Endodermal cell (in vitro differentiated cells): ENCODE results near the gene AACS. TPM values are rescaled to one million over a fixed set of nuclear protein-coding genes. Genes with fewer than 3 reads are reported as not detected.
A peak's percentile ranks its signal among the peaks of the same experiment; 100 is the strongest.

Experiments
- DNase-seq: peaks from one replicate; pipeline ENCODE4 v3.0.0-alpha.2; 2017
- H3K27ac ChIP-seq: 2 replicates; pipeline ENCODE4 v1.5.1; 2013; ENCODE audit warnings: mild to moderate bottlenecking, low read depth, low read length, moderate library complexity
- H3K27me3 ChIP-seq: 2 replicates; pipeline ENCODE4 v1.6.1; 2013; ENCODE audit warnings: mild to moderate bottlenecking, low read length, moderate library complexity; ENCODE audit not compliant: insufficient read depth, control insufficient read depth, poor library complexity, severe bottlenecking
- H3K36me3 ChIP-seq: 2 replicates; pipeline ENCODE4 v1.7.0; 2013; ENCODE audit warnings: mild to moderate bottlenecking, low read length, moderate library complexity; ENCODE audit not compliant: control insufficient read depth, insufficient read depth
- H3K4me1 ChIP-seq: one replicate; pipeline ENCODE4 v1.7.0; 2013; ENCODE audit warnings: low read length; ENCODE audit not compliant: control insufficient read depth, insufficient read depth
- H3K4me3 ChIP-seq: 2 replicates; pipeline ENCODE4 v1.5.1; 2013; ENCODE audit warnings: mild to moderate bottlenecking, low read length, moderate library complexity
- H3K9ac ChIP-seq: 2 replicates; pipeline ENCODE4 v1.6.1; 2013; ENCODE audit warnings: mild to moderate bottlenecking, low read length, moderate library complexity; ENCODE audit not compliant: poor library complexity, severe bottlenecking; ENCODE audit errors: extremely low read depth
- H3K9me3 ChIP-seq: 2 replicates; pipeline ENCODE4 v1.6.1; 2013; ENCODE audit warnings: mild to moderate bottlenecking, low read length, moderate library complexity; ENCODE audit not compliant: control insufficient read depth
- H3K27ac Mint-ChIP-seq: 2 replicates; pipeline ENCODE4 v1.8.0; 2020; ENCODE audit warnings: mixed read lengths
- H3K27me3 Mint-ChIP-seq: 2 replicates; pipeline ENCODE4 v1.8.0; 2021; ENCODE audit warnings: mild to moderate bottlenecking, mixed read lengths; ENCODE audit not compliant: insufficient read depth
- H3K36me3 Mint-ChIP-seq: 2 replicates; pipeline ENCODE4 v1.8.0; 2020; ENCODE audit warnings: low read depth, mixed read lengths
- H3K4me1 Mint-ChIP-seq: 2 replicates; pipeline ENCODE4 v1.8.0; 2020; ENCODE audit warnings: mixed read lengths
- H3K4me3 Mint-ChIP-seq: 2 replicates; pipeline ENCODE4 v1.8.0; 2020; ENCODE audit warnings: mild to moderate bottlenecking, moderate library complexity, mixed read lengths
- H3K9me3 Mint-ChIP-seq: 2 replicates; pipeline ENCODE4 v1.8.0; 2020; ENCODE audit warnings: mild to moderate bottlenecking, mixed read lengths
- CTCF ChIP-seq: fragments of 200-600 bp; sonication (generic); conservative IDR thresholded peaks from 2 replicates; pipeline ENCODE4 v1.5.0; 2021; ENCODE audit warnings: antibody characterized with exemption, mild to moderate bottlenecking
- WGBS, 2 experiments: methylation state at CpG; one replicate each; pipeline versions ENCODE4 v1.1.5 to v1.1.7; 2013; ENCODE audit warnings: missing lambda C conversion rate in 2 of 2, mixed read lengths in 1 of 2; ENCODE audit not compliant: insufficient coverage in 1 of 2, insufficient read length in 1 of 2; 5-methylcytosine and 5-hydroxymethylcytosine counted together
- long read RNA-seq, 4 experiments: library from polyadenylated mRNA in 2 of 4; library from RNA in 1 of 4; library from capped mRNA in 1 of 4; stranded (forward) in 3 of 4; unstranded in 1 of 4; transcript quantifications; one replicate each; pipeline ENCODE4 v2.0.0, GENCODE V29; 2020 to 2021; ENCODE audit warnings: inconsistent platforms in 1 of 4
- polyA plus RNA-seq, 2 experiments: library from polyadenylated mRNA; stranded (reverse); fragments of 50-300 nt; gene quantifications; one replicate each; pipeline ENCODE4 v1.2.3, GENCODE V29; 2013
- total RNA-seq, 2 donors: library from RNA; stranded (reverse); fragmentation: NEBNext Ultra II Directional in 1 of 2; extraction: Animal tissue kit (Norgen Biotek cat#: 25700) in 1 of 2; gene quantifications; 2 replicates in 1 of 2; 3 replicates in 1 of 2; pipeline ENCODE4 v1.2.1, GENCODE V29; 2021

The AACS gene
- total RNA-seq: 10 to 100 TPM; 55.4 to 71.9 TPM
- polyA plus RNA-seq (2013, experiment 1 of 2): 27.8 TPM
- polyA plus RNA-seq (2013, experiment 2 of 2): 25.3 TPM
- long read RNA-seq, experiment 1, partial matches to known transcripts: 12 of 27 reads
- long read RNA-seq, experiment 1, other reads (novel, unspliced or antisense): 12 of 27 reads
- long read RNA-seq, experiment 2, transcript AACS-201 (18 exons, 3,316 nt): major isoform, 46 of 80 reads
- long read RNA-seq, experiment 2, partial matches to known transcripts: 16 of 80 reads
- long read RNA-seq, experiment 2, other reads (novel, unspliced or antisense): 18 of 80 reads
- long read RNA-seq, experiment 3, transcript AACS-201 (18 exons, 3,316 nt): major isoform, 462 of 564 reads
- long read RNA-seq, experiment 3, partial matches to known transcripts: 16 of 564 reads
- long read RNA-seq, experiment 3, other reads (novel, unspliced or antisense): 86 of 564 reads
- long read RNA-seq, experiment 4, partial matches to known transcripts: 2 of 11 reads
- long read RNA-seq, experiment 4, other reads (novel, unspliced or antisense): 9 of 11 reads

GRCh38 chr12:125065021-125065918 is at the start of gene AACS:
TSS of gene AACS (plus strand) at chr12:125065435. CDS start at chr12:125065585, 150 bp downstream.
- Mint-ChIP-seq H3K4me3 (peak within 1 kb of the TSS; percentile 79), H3K27me3 (no peaks in the 10 kb centered on the region), H3K27ac (peak within 1 kb of the TSS; percentile 92), H3K9me3 (peaks cover 21% of the 10 kb centered on the region), H3K36me3 (peaks cover 17% of the 10 kb centered on the region), H3K4me1 (peaks cover 21% of the 10 kb centered on the region)
- H3K9ac ChIP-seq: peak within 1 kb of the TSS; percentile 73
- peak; percentile 19 for TF ChIP-seq CTCF
- H3K36me3 ChIP-seq: peaks cover 8% of the 10 kb centered on the region
- 0 to 2% methylated on average over 12 to 78 of the region's 80 CpGs for WGBS, 2 experiments
- H3K4me1 ChIP-seq: no peaks in the 10 kb centered on the region
- H3K27ac ChIP-seq: no peak within 1 kb of the TSS
- DNase-seq: peak; percentile 97
- H3K4me3 ChIP-seq: peak within 1 kb of the TSS; percentile 90
- peaks cover 9% of the 10 kb centered on the region for H3K9me3 ChIP-seq
- no peaks in the 10 kb centered on the region for H3K27me3 ChIP-seq

GRCh38 chr12:125015680-125016310 is 49.4 kb upstream of the AACS start:
- H3K4me3 Mint-ChIP-seq: no peak overlapping the region
- Histone ChIP-seq H3K27ac (no peak overlapping the region), H3K9ac (no peak overlapping the region), H3K27me3 (no peaks in the 10 kb centered on the region), H3K4me1 (no peaks in the 10 kb centered on the region), H3K36me3 (peaks cover 27% of the 10 kb centered on the region), H3K9me3 (no peaks in the 10 kb centered on the region), H3K4me3 (no peak overlapping the region)
- H3K27ac Mint-ChIP-seq: peak overlapping the region; percentile 68
- 95 to 97% methylated on average over 22 to 24 of the region's 24 CpGs for WGBS, 2 experiments
- no peaks in the 10 kb centered on the region for H3K27me3 Mint-ChIP-seq
- peaks cover 45% of the 10 kb centered on the region for H3K36me3 Mint-ChIP-seq
- no peak for TF ChIP-seq CTCF
- no peak for DNase-seq
- H3K9me3 Mint-ChIP-seq: no peaks in the 10 kb centered on the region
- no peaks in the 10 kb centered on the region for H3K4me1 Mint-ChIP-seq

- no peak overlapping the region for H3K4me3 ChIP-seq
- Mint-ChIP-seq H3K4me3 (no peak overlapping the region), H3K9me3 (peaks cover under 1% of the 10 kb centered on the region), H3K27me3 (no peaks in the 10 kb centered on the region), H3K27ac (no peak overlapping the region), H3K36me3 (peaks cover 52% of the 10 kb centered on the region), H3K4me1 (no peaks in the 10 kb centered on the region)
- TF ChIP-seq CTCF: no peak
- peaks cover 2% of the 10 kb centered on the region for H3K9me3 ChIP-seq
- H3K9ac ChIP-seq: no peak overlapping the region
- no peak for DNase-seq
- H3K4me1 ChIP-seq: no peaks in the 10 kb centered on the region
- peaks cover 26% of the 10 kb centered on the region for H3K36me3 ChIP-seq
- no peak overlapping the region for H3K27ac ChIP-seq
- no peaks in the 10 kb centered on the region for H3K27me3 ChIP-seq
- 94 to 100% methylated on average over 4 to 9 of the region's 9 CpGs for WGBS, 2 experiments
Observed at GRCh38 chr12:125017801-125018200, 47.4 kb upstream of the AACS start.
